ENCODE results near the gene HTR4. TPM values are rescaled to one million over a fixed set of nuclear protein-coding genes. Genes with fewer than 3 reads are reported as not detected.

HTR4 gene
- polyA plus RNA-seq, 6 donors from 2014 or later, result not detected

DNA sequence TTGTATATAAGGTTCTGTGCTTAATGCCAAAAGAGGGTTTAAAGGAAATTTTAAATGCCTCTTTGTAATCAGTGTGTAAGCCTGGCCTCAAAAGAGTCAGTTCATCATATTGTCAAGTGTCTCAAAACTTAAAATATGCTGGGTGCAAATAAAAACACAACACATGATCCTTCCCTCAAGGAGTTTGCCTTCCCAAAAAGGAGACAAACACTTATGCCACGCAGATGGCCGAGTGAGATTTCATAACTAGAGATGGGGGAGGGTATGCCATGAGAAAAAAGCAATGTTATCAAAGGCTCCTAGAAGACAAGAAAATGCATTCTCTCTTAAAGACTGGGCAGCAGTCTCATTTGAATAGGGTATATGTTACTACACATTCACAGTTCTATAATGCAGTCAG, 215.4 kb downstream of the HTR4 start:
- ATAC-seq (ENCODE audit: low read depth in 2 of 2) (no peak), DNase-seq (no peak)
- peaks cover 0 to 23% of the 10 kb centered on the region in 2 donors for H3K36me3 Mint-ChIP-seq
- no peak overlapping the region for H3K27ac Mint-ChIP-seq
- no peak overlapping the region for H3K4me3 Mint-ChIP-seq
- H3K9me3 Mint-ChIP-seq, result no peaks in the 10 kb centered on the region
- H3K4me1 Mint-ChIP-seq, result no peaks in the 10 kb centered on the region
- H3K27me3 Mint-ChIP-seq, result no peaks in the 10 kb centered on the region

DNA sequence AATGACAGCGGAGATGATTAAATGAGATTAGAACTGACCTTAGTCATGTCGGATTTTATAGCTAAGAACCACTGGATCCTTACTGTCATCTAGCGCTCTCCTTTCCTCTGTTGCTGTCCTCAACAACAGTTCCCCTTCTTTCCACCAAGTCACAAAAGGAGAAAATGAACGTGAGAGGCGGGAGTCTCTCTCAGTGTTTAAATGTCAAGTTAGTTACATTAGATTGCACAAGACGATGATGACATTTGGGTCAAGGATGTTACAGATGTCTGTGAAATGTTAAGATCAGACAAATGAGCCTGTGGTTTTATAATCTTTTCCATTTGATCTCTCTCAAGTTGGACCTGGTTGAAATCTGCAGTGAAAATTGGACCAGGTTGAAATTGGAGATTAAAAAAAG, 217.1 kb downstream of the HTR4 start:
- Mint-ChIP-seq H3K27me3 (no peaks in the 10 kb centered on the region), H3K4me3 (no peak overlapping the region), H3K9me3 (no peaks in the 10 kb centered on the region), H3K27ac (peak overlapping the region in 1 of 6 donors; percentile 41), H3K4me1 (no peaks in the 10 kb centered on the region), H3K36me3 (peaks cover 9 to 30% of the 10 kb centered on the region in 2 donors)
- no peak for ATAC-seq (ENCODE audit: low read depth in 2 of 2)
- DNase-seq, result no peak

DNA sequence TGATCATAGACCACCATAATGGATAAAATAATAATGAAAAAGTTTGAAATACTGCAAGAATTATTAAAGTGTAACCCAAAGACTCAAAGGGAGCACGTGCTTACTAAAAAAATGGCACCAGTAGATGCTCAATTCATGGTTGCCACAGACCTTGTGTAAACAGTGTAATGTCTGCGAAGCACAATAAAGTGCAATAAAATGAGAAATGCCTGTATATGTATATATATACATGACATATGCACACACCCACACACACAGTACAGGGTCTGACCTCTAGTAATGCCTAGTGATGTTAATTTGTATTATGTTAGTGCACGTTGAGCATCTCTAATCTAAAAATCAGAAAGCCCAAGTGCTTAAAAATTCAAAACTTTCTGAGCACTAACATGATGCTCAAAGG, 218.3 kb downstream of the HTR4 start:
- H3K36me3 Mint-ChIP-seq, result peaks cover 11 to 30% of the 10 kb centered on the region in 2 donors
- H3K27me3 Mint-ChIP-seq, result no peaks in the 10 kb centered on the region
- peaks cover 0 to 7% (median 0%) of the 10 kb centered on the region in 3 donors for H3K4me1 Mint-ChIP-seq
- no peaks in the 10 kb centered on the region for H3K9me3 Mint-ChIP-seq
- H3K4me3 Mint-ChIP-seq, result no peak overlapping the region
- ATAC-seq (ENCODE audit: low read depth in 2 of 2), result no peak
- no peak for DNase-seq
- no peak overlapping the region for H3K27ac Mint-ChIP-seq

DNA sequence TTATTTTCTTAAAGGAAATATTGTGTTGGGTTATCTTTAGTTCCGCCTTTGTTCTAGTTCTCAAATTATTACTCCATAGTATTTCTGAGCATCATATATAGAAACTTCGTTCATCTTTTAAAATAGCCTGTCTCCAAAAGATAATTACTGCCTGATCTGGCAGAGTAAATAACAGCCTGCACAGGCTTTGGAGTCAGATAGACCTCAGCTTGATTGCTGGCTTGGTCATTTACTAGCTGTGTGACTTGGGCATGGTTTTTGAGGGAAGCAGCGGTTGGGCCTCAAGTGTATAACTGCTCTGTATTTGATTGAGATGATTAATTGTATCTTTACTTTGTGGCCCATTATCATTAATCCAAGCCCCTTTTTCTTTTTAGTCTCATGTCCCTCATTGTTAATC, 220.5 kb downstream of the HTR4 start:
- Mint-ChIP-seq H3K27ac (no peak overlapping the region), H3K9me3 (no peaks in the 10 kb centered on the region), H3K27me3 (no peaks in the 10 kb centered on the region), H3K4me3 (no peak overlapping the region), H3K4me1 (peaks cover 0 to 17% (median 0%) of the 10 kb centered on the region in 3 donors), H3K36me3 (peaks cover 13 to 28% of the 10 kb centered on the region in 2 donors)
- DNase-seq (no peak), ATAC-seq (ENCODE audit: low read depth in 2 of 2) (no peak)

Other genes with a start within 250 kb of the HTR4 start
- 1 to 10 TPM; 1.9 to 5.1 (median 4.0) TPM for gene ADRB2, start 172.1 kb upstream of the HTR4 start, polyA plus RNA-seq (ENCODE audit: low read depth in 6 of 6)